GM10248 (cell line): Measurements from ENCODE around the gene CLDN1.

Experiments
- CTCF ChIA-PET: fragments of 300-600 bp; sonication (Branson Sonifier 250); formaldehyde crosslinking; extraction: SDS; loops from one replicate; lab custom pipeline; 2021; ENCODE audit warnings: antibody characterized with exemption; lab: Yijun Ruan, JAX
- POLR2A ChIA-PET: fragments of 350-650 bp; sonication (Branson Sonifier 250); formaldehyde crosslinking; extraction: SDS; loops from one replicate; lab custom pipeline; 2020; ENCODE audit warnings: antibody characterized with exemption; lab: Yijun Ruan, JAX
- DNase-seq: peaks from one replicate; pipeline ENCODE4 v3.0.0; 2012; ENCODE audit errors: extremely low spot score
- CTCF ChIP-seq: IDR thresholded peaks from 2 replicates; pipeline ENCODE4 v1.5.1; 2012; ENCODE audit warnings: mild to moderate bottlenecking, low read depth; ENCODE audit errors: extremely low read depth, missing control alignments, control extremely low read depth

Gene CLDN1

DNA sequence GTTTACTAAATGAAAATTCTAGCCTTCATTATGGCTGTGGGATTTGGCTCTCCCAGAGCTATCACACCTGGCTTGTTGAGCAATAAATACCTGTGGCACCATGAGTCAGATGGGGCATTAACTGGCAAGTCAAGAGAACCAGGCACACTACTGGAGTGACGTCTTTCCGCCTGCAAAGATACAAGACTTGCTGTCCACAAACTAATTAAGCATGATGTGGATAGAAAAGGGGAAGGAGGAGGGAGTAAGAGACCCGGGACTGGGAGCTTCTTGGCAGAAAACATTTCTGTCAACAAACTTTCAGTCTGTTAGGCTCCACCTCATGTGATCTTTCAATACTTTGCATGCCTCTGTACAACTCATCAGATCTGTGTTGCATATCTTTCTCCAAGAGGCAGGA, 56.5 kb downstream of the CLDN1 start:
- CTCF ChIA-PET = interaction anchor here (1.4 kb wide), 1 partner anchor 72 kb away, joined by 4 read pairs; no protein-coding TSS in a partner anchor
- POLR2A ChIA-PET = interaction anchor here (0.5 kb wide), 1 partner anchor 9 kb away, joined by 4 read pairs; no protein-coding TSS in a partner anchor
- DNase-seq = no peak

DNA sequence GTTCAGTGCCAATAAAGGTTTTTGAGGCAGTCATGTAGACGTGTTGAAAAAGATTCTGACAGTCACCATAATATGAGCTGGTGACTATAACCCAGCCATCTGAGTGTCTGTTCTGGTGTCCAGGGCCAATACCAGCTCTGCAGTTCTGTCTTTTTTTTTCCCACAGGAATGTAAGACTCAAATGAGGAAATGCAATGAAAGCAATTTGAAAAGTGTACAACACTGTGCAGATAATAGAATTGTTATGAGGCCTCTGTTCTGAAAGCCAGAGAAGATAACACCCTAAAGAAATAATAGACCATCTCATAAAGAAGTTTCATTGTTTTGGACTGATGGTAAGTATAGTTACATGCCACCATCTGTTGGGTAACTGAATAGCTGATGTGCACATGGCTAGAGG, 57.1 kb downstream of the CLDN1 start:
- POLR2A ChIA-PET = no interaction called here
- no peak for DNase-seq
- CTCF ChIA-PET = interaction anchor here (1.2 kb wide), 1 partner anchor 30 kb away, joined by 3 read pairs; no protein-coding TSS in a partner anchor
- no peak for TF ChIP-seq CTCF

More for the DNA sequence above, 56.5 kb downstream of the CLDN1 start:
- TF ChIP-seq CTCF = no peak

DNA sequence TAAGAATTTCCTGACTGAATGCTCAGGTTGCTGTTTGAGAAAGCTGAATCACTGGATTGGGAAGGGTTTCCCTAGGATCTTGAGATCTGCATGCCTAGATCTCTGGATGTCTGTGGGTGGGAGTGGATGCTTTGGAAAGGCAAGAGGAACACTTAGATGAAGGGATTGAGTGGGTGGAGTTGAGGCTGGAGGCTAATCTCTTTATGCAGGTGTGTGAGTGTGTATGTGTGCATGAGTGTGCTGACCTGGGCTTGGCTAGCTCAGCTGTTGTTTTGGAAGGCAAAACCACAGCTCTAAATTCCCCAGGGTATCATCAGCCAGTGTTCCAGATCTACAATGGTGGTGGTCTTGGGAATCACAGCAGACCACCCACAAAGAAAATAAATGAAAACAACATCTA, 60.5 kb downstream of the CLDN1 start:
- no peak for TF ChIP-seq CTCF
- ChIA-PET CTCF (no interaction called here), POLR2A (no interaction called here)
- no peak for DNase-seq

- no peak for DNase-seq
- CTCF ChIA-PET = interaction anchor here (1.5 kb wide), 1 partner anchor 14 kb away, joined by 5 read pairs; no protein-coding TSS in a partner anchor
- no peak for TF ChIP-seq CTCF
- POLR2A ChIA-PET = no interaction called here
Measured at GRCh38 chr3:190261015-190261414, 61.2 kb downstream of the CLDN1 start.

DNA sequence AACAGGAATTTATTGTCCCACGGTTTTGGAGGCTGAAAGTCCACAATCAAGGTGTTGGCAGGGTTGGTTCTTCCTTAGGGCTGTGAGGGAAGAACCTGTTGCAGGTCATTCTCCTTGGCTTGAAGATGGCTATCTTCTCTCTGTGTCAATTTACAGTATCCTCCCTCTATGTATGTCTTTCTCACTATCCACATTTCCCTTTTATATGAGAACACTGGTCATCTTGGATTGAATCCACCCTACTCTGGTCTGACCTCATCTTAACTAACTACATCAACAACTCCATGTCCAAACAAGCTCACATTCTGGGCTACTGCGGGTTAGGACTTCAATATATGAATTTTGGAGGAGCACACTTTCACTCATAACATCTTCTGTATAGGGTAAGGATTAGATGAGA, 61.9 kb downstream of the CLDN1 start:
- ChIA-PET CTCF (interaction anchor here (1.5 to 1.9 kb wide), 2 partner anchors 15 to 299 kb away, joined by 4 to 5 read pairs; no protein-coding TSS in a partner anchor), POLR2A (no interaction called here)
- no peak for TF ChIP-seq CTCF
- DNase-seq = no peak

DNA sequence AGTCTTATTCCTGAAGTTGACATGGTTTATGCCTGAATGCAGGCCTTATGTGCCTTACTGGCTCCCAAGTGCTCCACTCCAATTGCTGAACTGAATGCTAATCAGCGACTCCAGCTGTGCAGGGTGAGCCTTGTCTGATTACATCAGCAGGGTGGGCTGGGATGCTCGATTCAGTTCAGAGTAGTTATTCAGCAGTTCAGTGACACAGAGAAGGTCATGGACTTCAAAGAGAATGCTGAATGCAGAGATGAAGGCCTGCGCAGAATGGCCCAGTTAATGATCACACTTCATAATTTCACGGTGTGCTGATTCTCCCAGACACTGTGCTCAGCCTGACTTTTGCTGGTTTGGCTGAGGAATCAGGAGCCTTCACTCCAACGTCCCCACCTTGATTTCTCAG, 63.6 kb downstream of the CLDN1 start:
- POLR2A ChIA-PET = no interaction called here
- CTCF ChIA-PET = interaction anchor here (1.0 kb wide), 1 partner anchor 64 kb away, joined by 4 read pairs; the partner anchor contains the start of gene CLDN1
- no peak for TF ChIP-seq CTCF
- no peak for DNase-seq
